AG04449 (cell line): Measurements from ENCODE around the gene CSAD.

Source experiments
- CTCF ChIA-PET: fragments of 350-600 bp; formaldehyde crosslinking; extraction: SDS; loops from one replicate; lab custom pipeline; 2021; ENCODE audit warnings: antibody characterized with exemption; lab: Yijun Ruan, JAX
- POLR2A ChIA-PET: fragments of 400-600, 350-600 bp; formaldehyde crosslinking; extraction: SDS; loops from one replicate; lab custom pipeline; 2020; ENCODE audit warnings: antibody characterized with exemption, inconsistent platforms; lab: Yijun Ruan, JAX
- DNase-seq: peaks from one replicate; pipeline ENCODE4 v3.0.0-alpha.2; 2010; ENCODE audit warnings: low read depth, low spot score
- H3K4me3 ChIP-seq: 2 replicates; pipeline ENCODE4 v1.5.1; 2011; ENCODE audit warnings: low read depth, mild to moderate bottlenecking, control low read depth, low read length
- CTCF ChIP-seq: IDR thresholded peaks from one replicate; pipeline ENCODE4 v1.5.1; 2011; ENCODE audit warnings: mild to moderate bottlenecking, moderate library complexity, low read length, control low read depth, inconsistent platforms; ENCODE audit not compliant: insufficient read depth; ENCODE audit errors: missing control alignments

CSAD gene

GRCh38 chr12:53127169-53127568, 53.6 kb downstream of the CSAD start:
- H3K4me3 ChIP-seq: no peak overlapping the region
- DNase-seq: no peak
- POLR2A ChIA-PET: no interaction called here
- no peak for TF ChIP-seq CTCF
- CTCF ChIA-PET: interaction anchor here (2.2 kb wide), 1 partner anchor 33 kb away, joined by 9 read pairs; no protein-coding TSS in a partner anchor

GRCh38 chr12:53124352-53124723, 56.4 kb downstream of the CSAD start:
- POLR2A ChIA-PET: no interaction called here
- no peak overlapping the region for H3K4me3 ChIP-seq
- no peak for DNase-seq
- no peak for TF ChIP-seq CTCF
- CTCF ChIA-PET: interaction anchor here (0.8 kb wide), 1 partner anchor 36 kb away, joined by 3 read pairs; no protein-coding TSS in a partner anchor

GRCh38 chr12:53123578-53124351, 57.0 kb downstream of the CSAD start:
- CTCF ChIA-PET: interaction anchor here (1.4 kb wide), 1 partner anchor 36 kb away, joined by 4 read pairs; no protein-coding TSS in a partner anchor
- H3K4me3 ChIP-seq: no peak overlapping the region
- POLR2A ChIA-PET: no interaction called here
- DNase-seq: no peak
- no peak for TF ChIP-seq CTCF

- H3K4me3 ChIP-seq: no peak overlapping the region
- no peak for DNase-seq
- TF ChIP-seq CTCF: no peak
- CTCF ChIA-PET: interaction anchor here (1.4 kb wide), 1 partner anchor 37 kb away, joined by 4 read pairs; no protein-coding TSS in a partner anchor
- POLR2A ChIA-PET: no interaction called here
Measured at GRCh38 chr12:53122961-53123468, 57.7 kb downstream of the CSAD start.

GRCh38 chr12:53120685-53121525, 59.8 kb downstream of the CSAD start:
- ChIA-PET CTCF (interaction anchor here (1.0 kb wide), 1 partner anchor 18 kb away, joined by 3 read pairs; no protein-coding TSS in a partner anchor), POLR2A (no interaction called here)
- DNase-seq: no peak
- H3K4me3 ChIP-seq: no peak overlapping the region
- TF ChIP-seq CTCF: no peak
